Mucosa of gallbladder (tissue), 1 donor: ENCODE data around the gene LGALS1. TPM values are rescaled to one million over a fixed set of nuclear protein-coding genes. Genes with fewer than 3 reads are reported as not detected.

ENCODE experiments used
- DNase-seq: peaks from one replicate; pipeline ENCODE4 v3.0.0-alpha.2; 2020; ENCODE audit warnings: low spot score
- total RNA-seq: library from RNA; stranded (reverse); gene quantifications from one replicate; pipeline ENCODE4 v1.2.1, GENCODE V29; 2021
- donor health status: DM: no; HTN: no; CAD: no.

The LGALS1 gene
- total RNA-seq, 1 donor from 2014 or later, result 587 TPM

- no peak for DNase-seq
Observed at GRCh38 chr22:37661160-37661924, 14.1 kb upstream of the LGALS1 start.

DNA sequence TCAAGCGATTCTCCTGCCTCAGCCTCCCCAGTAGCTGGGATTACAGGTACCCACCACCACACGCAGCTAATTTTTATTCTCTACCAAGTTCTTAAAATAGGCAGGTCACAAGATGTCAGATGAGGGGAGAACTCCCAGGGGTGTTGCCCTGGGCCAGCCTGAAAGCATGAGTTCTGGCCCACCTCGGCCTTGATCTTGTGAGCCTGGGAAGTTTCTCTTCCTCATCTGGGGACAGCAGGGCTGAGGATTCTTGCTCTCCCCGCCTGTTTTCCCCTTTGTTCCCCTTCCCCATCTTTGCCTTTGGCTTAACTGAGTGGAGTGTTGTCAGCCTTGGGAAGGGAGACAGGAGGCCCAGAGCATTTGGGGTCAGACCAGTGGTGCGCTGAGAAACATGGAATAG is 13.4 kb upstream of the LGALS1 start:
- no peak for DNase-seq

- DNase-seq, result no peak
Observed at GRCh38 chr22:37663521-37664140, 11.8 kb upstream of the LGALS1 start.

GRCh38 chr22:37664249-37665101 is 11.0 kb upstream of the LGALS1 start:
- no peak for DNase-seq

DNA sequence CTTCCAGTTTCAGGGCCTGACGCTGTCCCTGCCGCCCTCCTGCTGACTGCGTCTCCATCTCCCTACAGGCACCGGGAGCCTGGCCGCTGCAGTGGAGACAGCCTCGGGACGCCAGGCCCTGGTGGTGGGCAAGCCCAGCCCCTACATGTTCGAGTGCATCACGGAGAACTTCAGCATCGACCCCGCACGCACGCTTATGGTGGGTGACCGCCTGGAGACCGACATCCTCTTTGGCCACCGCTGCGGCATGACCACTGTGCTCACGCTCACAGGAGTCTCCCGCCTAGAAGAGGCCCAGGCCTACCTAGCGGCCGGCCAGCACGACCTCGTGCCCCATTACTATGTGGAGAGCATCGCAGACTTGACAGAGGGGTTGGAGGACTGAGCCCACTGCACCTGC is 9.9 kb upstream of the LGALS1 start:
- no peak for DNase-seq

- no peak for DNase-seq
Observed at GRCh38 chr22:37669586-37669985, 5.8 kb upstream of the LGALS1 start.

- no peak for DNase-seq
Observed at GRCh38 chr22:37672206-37672919, 3.1 kb upstream of the LGALS1 start.

DNA sequence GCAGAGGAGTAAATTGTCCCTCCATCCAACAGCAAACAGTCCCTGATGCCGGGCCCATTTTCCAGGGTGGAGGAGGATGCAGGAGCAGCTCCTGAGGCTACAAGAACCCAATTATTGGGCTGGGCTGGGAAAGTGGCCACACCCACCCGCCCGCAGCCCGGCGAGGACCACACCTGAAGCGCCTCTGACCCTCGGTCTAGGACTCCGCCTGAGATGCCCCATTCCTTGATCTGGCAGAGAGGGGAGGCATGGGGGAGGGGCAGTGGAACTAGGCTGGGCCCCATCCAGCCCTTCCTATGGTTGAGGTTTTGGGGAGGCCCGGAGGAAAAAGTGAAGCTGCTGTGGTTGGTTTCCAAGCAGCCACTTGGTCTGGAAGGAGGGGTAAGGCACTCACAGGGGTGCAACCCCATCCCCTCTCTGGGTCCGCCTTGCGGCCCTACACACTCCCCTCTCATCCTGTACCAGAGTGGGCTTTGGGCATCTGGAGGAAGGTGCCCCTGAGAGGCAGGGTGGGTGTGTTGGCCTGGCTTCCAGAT is 2.4 kb upstream of the LGALS1 start:
- no peak for DNase-seq

GRCh38 chr22:37674248-37674647 is 1.2 kb upstream of the LGALS1 start:
- DNase-seq, result no peak

- DNase-seq, result no peak
Observed at GRCh38 chr22:37675930-37676735, 697 bp downstream of the LGALS1 start.

DNA sequence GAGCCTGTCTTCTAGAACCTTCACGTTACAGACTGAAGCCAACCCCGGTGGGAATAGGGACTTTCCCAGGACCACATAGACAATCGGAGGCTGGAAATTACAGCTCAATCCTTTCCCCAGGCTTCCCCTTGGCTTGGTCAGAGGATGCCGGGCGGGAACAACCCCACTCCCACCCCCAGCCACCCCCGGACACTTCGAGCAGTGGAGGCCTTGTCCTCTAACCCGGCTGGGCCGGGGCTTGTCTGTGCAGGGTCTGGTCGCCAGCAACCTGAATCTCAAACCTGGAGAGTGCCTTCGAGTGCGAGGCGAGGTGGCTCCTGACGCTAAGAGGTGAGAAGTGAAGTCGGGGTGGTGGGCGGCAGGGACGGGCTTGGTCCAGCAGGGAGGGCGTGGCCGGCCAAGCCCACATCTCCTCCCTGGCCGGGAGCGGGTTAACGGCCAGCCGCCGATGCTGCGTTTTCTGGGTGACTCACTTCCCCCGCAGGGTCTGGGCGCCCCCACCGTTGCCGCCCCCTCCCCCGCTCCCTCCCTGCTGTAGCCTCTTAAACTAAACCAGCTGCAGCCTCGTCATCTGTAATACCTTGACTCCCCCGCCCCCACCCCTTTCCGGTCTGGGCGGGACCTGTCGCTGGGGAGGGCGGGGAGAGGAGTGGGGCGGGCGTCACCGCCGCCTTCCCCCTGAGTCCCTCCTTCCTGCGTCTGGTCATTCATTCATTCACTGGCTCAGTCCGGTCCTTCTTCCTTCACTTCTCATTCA is 1.5 kb downstream of the LGALS1 start:
- peak; percentile 89 for DNase-seq

GRCh38 chr22:37677493-37677974 is 2.1 kb downstream of the LGALS1 start:
- DNase-seq, result no peak

DNA sequence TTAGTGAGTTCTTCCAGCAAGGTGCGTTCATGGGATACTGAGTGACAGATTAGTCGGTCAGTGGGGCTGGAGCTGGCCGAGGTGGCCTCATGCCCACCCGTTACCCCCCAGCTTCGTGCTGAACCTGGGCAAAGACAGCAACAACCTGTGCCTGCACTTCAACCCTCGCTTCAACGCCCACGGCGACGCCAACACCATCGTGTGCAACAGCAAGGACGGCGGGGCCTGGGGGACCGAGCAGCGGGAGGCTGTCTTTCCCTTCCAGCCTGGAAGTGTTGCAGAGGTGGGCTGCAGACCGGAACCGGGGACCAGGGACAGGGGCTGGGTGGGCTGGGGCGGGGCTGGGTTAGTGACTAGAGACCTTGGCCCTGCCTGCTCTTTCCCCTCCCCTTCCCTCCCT is 2.9 kb downstream of the LGALS1 start:
- no peak for DNase-seq

DNA sequence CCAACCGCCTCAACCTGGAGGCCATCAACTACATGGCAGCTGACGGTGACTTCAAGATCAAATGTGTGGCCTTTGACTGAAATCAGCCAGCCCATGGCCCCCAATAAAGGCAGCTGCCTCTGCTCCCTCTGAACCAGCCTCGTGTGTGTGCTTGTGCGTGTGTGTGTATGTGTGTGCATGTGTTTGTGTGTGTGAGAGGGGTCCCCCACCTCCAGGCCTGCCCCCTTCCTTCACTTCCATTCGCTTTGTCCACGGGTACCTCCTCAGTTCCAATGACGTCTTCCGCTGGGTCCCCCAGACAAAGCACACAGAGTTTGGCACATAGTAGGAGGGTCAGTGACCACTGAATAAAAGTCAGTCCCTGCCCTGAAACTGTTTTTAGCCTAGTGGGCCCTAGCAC is 4.2 kb downstream of the LGALS1 start:
- DNase-seq, result no peak

DNA sequence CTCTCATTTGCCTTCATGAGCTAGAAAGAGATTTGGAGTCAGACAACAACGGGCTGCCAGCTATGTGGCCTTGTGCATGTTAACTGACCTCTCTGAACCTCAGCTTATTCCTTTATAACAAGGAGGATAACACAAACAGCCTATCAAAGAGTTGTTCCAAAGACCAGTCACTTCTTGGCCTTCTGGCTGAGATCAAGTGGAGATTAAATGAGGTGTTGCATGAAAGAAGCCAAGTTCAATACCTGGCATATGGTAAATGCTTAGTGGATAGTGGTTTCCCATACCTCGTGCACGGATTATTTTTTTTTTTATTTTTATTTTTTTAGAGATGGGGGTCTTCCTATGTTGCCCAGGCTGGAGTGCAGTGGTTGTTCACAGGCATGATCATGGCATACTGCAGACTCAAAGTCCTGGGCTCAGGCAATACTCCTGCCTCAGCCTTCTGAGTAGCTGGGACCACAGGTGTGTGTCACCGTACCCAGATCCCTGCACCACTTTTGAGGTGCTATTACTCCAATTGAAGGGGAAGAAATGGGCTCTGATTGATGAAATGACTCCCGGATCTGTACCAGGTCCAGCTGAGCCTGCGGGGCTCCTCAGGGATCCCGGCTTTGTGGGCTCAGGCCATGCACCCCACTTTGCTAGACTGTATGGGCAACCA is 4.9 kb downstream of the LGALS1 start:
- DNase-seq, result no peak

- DNase-seq, result no peak
Observed at GRCh38 chr22:37681001-37681424, 5.6 kb downstream of the LGALS1 start.

DNA sequence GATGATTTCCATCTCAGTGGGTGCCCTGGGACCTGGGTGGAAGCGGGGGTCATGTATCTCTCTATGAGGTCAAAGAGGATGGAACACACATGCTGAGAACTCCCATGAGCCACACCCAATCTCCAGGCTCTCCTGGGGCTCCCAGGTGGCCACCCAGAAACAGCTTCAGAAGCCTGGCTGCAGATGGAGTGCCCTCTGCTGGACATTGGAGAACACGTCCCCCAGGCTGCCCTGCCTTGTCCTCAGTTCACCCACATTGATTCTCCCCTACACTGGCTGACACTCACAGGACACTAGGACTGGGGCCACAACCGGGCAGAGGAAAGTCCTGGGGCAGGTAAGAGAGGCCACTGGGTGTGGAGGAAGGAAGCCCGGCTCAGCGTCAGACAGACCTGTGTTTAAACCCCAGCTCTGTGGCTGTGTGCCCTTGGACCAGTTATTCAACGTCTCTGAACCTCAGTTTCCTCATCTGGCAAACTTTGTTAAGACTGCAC is 6.2 kb downstream of the LGALS1 start:
- peak; percentile 77 for DNase-seq

GRCh38 chr22:37684803-37685615 is 9.6 kb downstream of the LGALS1 start:
- peak; percentile 55 for DNase-seq
